Uterus (tissue), 2 donors: ENCODE results near the gene RAE1.

Experiments used
- CTCF ChIP-seq, 4 experiments: fragments of 200-600 bp in 2 of 4; fragments of 450-650 bp in 2 of 4; sonication (generic) in 2 of 4; IDR thresholded peaks; one replicate each; pipeline ENCODE4 v1.5.1; 2016 to 2019; ENCODE audit warnings: antibody characterized with exemption in 4 of 4, mild to moderate bottlenecking in 2 of 4, moderate library complexity in 1 of 4
- POLR2A ChIP-seq, 2 donors: fragments of 450-650 bp; IDR thresholded peaks; one replicate each; pipeline ENCODE4 v1.6.1; 2016; ENCODE audit warnings: antibody characterized with exemption in 2 of 2, mild to moderate bottlenecking in 1 of 2, moderate library complexity in 1 of 2

- TF ChIP-seq CTCF (IDR thresholded peaks at IDR 0.05) (no peak), POLR2A (IDR thresholded peaks at IDR 0.05) (no peak)
Observed at GRCh38 chr20:57308451-57309271, 42.4 kb upstream of the RAE1 start.
